GM21360 (cell line): ENCODE results near the gene FAS.
A peak's percentile ranks its signal among the peaks of the same experiment; 100 is the strongest.

Source experiments
- ATAC-seq: cut with Tn5 transposase; IDR thresholded peaks from one replicate; pipeline ENCODE4 v1.9.1; 2021; ENCODE audit warnings: mild to moderate bottlenecking, moderate library complexity; ENCODE audit not compliant: unreplicated experiment

Gene FAS

DNA sequence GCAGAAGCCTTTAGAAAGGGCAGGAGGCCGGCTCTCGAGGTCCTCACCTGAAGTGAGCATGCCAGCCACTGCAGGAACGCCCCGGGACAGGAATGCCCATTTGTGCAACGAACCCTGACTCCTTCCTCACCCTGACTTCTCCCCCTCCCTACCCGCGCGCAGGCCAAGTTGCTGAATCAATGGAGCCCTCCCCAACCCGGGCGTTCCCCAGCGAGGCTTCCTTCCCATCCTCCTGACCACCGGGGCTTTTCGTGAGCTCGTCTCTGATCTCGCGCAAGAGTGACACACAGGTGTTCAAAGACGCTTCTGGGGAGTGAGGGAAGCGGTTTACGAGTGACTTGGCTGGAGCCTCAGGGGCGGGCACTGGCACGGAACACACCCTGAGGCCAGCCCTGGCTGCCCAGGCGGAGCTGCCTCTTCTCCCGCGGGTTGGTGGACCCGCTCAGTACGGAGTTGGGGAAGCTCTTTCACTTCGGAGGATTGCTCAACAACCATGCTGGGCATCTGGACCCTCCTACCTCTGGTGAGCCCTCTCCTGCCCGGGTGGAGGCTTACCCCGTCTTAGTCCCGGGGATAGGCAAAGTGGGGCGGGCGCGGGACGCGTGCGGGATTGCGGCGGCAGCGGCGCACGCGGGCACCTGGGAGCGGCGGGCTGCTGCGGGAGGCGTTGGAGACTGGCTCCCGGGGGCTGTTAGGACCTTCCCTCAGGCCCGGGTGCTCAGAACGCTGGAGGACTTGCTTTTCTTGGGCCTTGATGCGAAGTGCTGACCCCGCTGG, at the start of gene FAS:
FAS (plus strand) TSS at position 415 of the 777 bp plus-strand sequence; CDS start at position 494, 79 bp downstream.
- ATAC-seq, result peak; percentile 54

DNA sequence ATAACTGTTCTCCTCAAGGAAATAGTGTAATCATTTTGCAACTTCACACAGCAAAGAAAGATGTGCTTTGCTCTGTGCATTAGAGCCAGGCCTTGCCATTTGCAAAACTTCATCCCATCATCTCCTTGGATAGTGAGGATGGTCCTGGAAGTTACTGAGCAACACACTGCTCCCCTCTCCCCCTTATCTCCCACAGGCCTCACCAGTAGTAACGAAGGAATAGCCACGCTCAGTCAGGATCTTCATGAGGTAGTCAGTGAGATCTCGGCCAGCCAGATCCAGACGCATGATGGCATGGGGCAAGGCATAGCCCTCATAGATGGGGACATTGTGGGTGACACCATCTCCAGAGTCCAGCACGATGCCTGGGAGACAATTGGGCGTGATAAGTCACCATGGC, 49.6 kb upstream of the FAS start:
- no peak for ATAC-seq

DNA sequence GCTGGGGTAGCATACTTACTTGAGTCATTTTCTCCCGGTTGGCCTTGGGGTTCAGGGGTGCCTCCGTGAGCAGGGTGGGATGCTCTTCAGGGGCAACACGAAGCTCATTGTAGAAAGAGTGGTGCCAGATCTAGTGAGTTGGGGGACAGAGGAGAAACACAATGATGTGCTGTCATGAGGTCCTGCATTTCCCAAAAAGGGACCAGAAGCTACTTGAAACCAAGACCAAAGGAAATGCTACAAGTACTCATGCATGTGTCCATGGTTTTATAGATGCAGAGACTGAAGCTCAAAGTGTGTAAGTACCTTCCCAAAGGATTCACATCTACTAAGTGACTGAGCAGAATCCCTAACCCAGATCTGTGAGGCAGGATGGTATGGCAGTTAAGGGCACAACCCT, 46.8 kb upstream of the FAS start:
- ATAC-seq, result no peak

DNA sequence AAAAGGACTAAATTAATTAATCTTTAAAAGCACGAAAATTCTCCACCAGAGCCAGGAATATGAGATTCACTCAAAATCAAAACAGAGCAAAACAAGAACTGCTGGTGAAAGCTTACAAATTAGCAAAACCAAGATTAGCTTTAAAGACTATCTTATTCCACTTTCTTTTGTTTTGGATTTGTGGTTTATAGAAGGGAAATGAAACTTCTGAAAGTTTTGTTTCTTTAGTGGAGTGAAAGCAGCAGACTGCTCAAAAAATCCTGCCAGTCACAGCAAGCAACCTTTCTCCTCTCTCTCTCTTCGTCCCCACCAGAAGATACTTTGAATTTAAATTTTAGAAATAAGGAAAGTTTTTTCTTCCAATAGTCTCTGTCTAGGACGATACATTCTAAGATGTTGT, 45.8 kb upstream of the FAS start:
- peak; percentile 63 for ATAC-seq

DNA sequence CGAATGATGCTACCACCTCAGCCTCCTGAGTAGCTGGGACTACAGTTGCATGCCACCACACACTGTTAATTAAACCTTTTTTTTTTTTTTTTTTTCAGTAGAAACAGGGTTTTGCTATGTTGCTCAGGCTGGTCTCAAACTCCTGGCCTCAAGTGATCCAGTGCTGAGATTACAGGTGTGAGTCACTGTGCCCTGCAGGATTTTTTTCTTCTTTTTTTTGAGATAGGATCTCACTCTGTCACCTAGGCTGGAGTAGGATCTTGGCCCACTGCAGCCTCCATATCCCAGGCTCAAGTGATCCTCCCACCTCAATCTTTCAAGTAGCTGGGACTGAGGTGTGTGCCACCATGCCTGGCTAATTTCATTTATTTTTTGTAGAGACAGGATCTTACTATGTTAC, 44.4 kb upstream of the FAS start:
- no peak for ATAC-seq

DNA sequence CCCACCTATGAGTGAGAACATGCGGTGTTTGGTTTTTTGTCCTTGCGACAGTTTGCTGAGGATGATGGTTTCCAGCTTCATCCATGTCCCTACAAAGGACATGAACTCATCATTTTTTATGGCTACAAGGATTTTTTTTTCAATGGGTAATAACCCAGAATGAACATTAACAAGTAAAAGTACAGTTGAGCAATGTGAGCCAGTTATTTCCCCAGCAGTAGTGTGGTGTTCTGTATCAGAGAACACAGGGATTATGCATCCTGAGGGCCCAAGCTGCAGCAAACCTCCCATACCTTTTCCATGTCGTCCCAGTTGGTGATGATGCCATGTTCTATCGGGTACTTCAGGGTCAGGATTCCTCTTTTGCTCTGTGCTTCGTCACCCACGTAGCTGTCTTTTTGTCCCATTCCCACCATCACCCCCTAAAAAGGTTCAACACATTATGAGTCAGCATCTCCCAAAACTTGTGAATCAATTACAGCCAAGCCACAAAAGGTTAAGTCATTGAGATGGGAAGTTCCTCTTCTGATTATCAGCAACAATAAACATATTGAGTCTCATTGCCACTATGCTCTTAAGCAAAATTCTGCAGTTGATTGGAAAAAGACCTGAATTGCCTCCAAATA, 43.5 kb upstream of the FAS start:
- ATAC-seq, result no peak

DNA sequence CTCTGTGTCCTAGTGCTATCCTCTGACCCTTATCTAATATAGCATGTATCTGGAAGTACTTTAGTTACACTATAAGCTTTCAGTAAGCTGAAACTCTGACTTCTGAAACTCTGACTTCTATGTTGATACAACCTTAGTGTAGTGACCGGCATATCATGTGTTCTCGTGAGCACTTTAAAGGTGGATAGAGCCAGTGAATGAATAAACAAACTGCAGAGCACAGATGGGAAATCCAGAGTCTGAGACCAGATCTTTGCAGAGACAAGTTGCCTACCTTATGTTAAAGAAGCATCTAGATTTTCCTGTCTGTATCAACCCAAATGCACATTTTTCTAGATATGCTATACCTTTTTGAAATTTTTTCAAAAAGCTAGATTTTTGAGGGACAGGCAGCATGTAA, 41.5 kb upstream of the FAS start:
- ATAC-seq, result no peak

DNA sequence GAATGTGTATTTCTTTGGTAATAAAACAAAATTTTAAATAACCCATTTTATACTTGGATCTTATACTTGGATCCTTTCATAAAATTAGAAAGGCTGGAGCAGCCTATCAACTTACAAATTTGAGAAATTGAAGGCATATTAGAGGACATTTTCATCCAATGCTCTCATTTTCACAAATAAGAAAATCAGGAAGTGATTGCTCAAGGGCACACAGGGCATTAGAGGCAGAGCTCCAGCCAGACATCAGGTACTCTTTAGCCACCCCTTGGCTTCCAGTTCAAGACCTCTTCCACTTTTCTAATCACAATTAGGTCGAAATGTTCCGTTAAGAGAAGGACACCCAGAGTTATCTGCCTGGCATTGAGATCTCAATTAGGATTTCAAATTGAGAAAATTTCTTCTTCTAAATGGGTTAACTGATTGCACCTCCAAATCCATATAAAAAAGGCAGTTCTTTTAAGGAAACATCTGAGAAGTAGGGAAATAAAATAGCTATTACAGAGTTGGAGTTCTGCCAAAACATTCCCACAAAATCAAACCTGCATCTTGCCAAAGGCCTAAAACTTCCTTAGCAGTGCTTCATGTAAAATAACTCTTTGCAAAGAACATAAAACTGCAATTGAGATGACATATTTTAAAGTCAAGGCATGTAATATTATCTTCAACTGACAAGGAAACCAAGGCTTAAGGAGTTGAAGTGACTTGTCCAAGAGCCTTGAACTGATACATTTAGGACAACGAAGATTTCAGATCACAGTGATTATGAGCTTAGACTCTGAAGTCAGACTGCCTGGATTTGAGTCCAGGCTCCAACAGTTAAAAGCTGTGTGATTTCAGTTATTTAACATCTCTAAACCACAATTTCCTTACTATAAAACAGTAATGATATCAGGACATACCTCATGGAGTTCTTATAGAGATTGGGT, 40.4 kb upstream of the FAS start:
- ATAC-seq, result no peak

DNA sequence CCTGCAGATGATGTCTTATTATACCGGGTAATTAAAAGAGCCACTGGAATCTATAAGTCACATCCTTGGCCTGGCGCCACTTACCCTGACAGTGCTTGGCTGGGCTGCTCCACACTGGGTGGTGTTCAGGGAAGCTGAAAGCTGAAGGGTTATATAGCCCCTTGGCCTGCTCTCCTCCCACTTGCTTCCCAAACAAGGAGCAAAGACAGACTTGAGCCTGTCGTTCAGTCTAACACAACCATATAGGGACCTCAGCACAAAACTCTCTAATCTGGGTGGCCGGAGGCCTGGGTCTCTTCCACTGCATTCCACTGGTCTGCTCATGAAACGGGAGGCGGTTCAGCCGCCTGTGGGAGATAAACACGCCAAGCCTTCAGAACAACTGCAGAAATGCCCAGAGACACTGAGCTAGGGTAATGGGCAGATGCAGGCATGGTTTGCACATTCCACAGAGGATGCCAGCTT, 37.9 kb upstream of the FAS start, which contains the start of gene ACTA2:
ACTA2 (minus strand) TSS at position 127 of the 465 bp plus-strand sequence. CDS start 3,843 bp downstream, outside the sequence.
- no peak for ATAC-seq

DNA sequence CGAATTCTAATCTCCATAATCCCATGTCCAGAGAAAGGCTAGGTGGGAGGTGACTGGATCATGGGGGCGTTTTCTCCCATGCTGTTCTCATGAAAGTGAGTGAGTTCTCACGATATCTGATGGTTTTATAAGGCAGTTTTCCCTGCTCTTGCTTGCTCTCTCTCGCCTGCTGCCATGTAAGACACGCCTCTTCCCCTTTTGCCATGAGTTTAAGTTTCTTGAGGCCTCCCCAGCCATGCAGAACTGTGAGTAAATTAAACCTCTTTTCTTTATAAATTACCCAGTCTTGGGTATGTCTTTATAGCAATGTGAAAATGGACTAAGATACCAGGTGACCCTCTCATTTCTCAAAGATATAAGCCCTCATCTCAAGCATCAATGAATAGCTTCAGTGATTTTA, 36.9 kb upstream of the FAS start:
- no peak for ATAC-seq

DNA sequence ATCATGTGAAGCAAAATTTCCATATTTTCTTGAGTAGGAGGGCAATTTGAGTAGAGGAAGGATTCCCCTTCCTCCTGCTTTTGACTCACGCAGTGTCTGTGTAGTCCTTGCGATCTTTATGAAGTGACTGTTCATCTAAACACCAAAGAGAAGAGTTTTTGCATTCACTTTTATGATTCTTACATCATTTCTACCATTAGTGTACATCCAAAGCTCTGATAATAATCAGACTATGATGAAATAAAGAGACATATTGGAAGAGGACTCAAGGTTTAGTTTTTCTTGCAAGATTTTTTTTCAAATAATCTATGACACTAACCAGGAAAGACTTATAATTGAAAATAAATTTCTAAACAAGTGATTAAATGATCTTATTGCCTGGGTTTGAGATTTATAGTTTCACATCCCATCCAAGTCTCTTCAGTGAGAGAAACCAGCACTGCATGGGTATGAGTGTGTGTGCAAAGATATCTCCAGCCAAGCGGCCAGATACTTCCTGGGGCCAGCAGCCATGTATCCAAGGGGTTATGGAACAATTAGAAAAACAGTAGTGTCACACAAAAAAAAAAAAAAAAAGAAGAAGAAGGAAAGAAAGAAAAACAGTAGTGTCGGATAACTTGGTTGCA, 36.0 kb upstream of the FAS start:
- no peak for ATAC-seq

DNA sequence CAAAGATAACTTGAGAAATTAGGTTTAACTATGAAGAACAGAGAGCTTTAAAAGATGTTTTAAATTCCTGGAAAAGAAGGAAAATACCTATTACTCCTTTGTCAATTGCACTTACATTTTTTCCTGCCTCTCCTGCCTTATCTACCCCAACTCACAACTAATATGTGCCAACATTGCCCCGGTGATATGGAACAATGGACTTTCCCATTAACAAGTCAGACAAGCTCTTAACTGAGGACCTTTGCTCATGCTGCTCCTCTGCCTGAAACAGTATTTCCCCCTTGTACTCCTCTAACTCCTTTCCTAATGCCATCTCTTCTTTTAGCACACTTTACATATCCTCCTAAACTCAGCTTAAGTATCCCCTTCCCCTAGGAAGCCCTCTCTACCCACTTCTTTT, 33.2 kb upstream of the FAS start:
- no peak for ATAC-seq

DNA sequence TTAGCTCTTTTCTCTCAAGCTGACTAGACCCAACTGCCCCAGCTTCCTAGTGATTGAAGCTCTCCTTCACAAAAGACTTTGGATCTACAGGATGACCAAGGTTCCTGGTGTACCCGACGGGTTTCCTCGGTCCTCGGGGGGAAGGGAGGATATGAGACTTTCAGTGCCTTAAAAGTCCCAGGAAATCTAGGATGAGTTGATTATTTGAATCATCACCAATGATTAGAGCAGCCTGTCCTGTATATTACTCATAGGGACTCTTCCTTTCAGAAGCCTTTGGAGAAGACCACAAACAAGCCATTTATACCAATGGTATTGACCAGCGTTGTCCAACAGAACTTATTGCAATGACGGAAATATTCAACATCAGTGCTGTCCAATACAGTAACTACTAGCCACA, 31.9 kb upstream of the FAS start:
- ATAC-seq, result no peak

DNA sequence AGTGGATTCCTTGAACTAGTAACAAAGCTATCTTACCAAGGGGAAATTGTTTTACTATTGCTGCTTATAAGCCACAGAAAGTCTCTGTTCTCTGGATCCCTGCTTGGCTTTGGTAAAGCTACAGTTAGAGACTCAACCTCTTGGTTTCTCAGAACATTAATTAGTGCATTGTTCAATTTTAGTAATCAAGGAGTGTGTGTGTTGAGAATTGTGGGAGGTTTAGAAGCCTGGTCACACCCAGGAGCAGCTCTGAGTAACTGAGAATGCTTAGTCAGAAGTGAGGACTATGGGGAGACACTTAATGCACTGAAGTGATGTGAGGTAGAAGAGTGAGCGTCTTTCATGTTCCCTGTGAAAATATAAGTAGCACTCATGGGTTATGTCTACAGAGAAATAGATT, 29.8 kb upstream of the FAS start:
- ATAC-seq, result no peak

DNA sequence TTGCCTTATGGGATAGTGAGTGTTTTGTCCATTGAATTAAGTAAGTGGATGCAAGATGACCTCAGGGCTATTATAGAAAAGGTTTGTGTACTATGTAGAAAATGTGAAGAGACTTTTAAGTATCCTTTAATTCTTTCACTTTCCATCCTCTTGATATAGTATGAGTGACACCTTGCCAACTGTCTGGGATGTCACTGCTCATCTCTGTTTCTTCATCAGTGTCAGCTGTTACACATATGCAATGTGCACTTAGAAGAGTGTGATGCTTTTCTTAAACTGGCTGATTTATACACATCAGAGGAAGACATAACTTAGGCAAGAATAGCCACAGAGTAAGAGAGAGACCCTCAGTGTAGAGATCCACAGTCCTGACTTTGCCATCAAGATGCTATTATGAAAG, 29.3 kb upstream of the FAS start:
- no peak for ATAC-seq

DNA sequence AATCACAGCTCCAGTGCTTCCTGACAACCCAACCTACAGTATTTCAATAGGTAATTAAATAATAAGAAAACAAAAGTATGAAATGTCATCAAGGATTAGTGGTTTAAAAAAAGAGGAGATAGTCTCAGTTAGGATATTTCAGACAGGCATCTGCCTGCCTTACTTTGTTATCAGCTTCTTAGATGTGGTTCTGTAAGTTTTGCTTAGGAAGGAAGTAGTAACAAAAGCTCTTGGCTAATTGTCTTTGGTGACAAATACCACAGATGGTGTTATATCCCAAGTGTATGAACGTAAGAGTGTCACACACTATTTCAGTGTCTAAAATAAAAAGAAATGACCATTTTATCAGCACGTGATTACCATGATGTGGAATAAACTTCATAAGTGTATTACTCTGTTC, 28.3 kb upstream of the FAS start:
- ATAC-seq, result no peak

DNA sequence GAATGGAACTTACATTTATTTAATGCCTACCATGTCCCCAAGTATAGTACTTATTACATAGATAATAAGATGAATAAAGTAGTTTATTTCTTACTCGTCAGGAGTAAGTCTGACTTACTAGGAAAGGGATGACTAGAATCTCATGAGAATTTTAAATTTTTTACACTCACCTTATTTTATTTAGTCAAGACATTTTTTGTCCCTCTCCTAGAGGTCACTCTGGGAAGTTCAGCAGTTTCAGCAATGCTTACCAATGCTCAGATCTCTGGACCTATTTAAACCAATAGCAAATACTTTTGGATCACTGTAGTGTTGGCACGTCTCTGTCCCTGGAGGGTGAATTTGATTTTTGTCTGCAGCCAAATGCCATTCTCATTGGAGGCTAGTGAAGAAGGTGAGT, 27.3 kb upstream of the FAS start:
- ATAC-seq, result no peak

DNA sequence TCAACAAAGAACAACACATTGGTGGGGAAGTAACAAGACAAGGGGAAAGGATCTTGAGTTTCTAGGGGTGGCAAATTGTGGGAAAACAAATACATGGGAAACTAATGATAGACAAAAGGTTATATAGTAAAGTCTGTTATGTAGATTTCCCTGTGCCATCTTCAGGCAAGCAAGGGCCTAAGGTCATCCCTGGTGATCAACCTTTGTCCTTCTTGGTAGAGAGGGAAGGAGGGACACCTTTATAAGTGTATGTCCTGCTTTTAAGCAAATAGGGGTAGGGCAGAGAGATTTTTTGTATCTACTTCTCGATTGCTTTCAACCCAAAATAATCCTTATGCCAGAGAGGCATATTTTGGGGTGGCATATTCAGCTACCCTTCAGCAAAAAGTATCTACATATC, 26.2 kb upstream of the FAS start:
- no peak for ATAC-seq

DNA sequence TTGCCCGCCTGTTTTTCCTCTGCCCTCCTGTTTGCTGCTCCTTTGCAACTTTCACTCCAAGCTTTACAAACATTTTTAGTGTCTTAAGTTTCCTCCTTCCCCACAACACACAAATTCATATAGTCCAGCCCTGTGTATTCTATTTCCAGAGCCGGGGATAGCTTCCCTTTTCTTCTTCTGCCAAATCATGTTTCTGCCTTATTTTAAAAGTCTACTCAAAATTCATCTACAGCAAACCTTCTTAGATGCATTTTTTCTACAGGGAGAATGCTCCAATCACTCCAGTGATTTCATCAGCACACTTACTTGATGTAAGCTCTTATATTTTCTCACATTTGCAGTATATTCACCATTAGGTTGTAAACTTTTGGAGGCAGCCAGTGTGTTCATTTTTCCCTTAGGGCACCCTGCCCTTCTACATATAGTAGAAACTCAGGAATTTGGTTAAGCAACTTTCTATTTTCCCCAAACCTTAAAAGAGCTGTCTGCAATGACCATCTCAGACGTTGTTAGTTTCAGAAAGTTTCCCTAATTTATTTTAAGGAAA, 25.7 kb upstream of the FAS start:
- no peak for ATAC-seq

DNA sequence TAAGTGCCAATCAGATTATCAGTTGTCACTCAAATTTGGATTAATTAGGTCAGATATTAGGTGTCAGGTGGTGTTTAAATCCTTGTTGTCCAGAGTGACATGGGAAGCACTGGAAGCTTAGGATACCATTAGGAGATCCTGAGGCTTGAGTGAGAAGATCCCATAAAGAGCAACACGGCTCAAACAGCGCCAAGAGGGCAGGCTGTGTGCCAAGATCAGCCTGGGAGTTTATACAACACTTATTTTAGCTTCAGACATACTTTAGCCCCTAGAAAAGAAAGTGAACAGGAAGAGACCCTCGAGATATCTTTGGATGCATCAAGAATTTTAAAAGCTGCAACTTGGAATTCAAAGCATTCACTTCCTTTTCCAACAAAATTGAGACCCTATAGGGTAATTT, 23.8 kb upstream of the FAS start:
- ATAC-seq, result no peak

DNA sequence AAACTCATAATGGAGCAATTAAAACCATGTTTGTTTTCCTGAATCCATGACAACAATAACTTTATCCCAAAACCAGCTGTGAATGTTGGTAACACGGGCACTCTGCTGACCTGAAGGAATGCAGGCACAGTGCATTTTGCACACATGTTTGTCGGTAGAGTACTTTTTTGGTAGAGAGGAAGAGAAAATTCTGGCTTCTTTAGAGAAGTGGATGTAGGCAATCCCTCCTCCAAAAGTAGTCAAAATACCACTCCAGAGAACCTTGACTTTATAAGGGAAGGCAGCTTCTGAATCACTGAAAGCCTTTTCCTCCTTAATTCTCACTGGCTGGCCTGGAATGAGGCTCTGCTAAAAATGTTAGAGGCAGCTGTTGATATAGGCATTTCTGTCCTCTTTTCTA, 22.2 kb upstream of the FAS start:
- ATAC-seq, result no peak
